Measurements from ENCODE around the gene SNRPB. TPM values are rescaled to one million over a fixed set of nuclear protein-coding genes. Genes with fewer than 3 reads are reported as not detected.

The SNRPB gene
- total and polyA plus RNA-seq, 2 experiments from 2014 or later, result 784 to 785 TPM

GRCh38 chr20:2485661-2486060 is 15.1 kb upstream of the SNRPB start (continued):
- no peak for TF ChIP-seq ZNF462 (CRISPR knock-in tag; IDR thresholded peaks at IDR 0.05)
- TF ChIP-seq EZH2phosphoT487 (IDR thresholded peaks at IDR 0.05; ENCODE audit: unreplicated experiment), result no peak
- TF ChIP-seq NANOG (IDR thresholded peaks at IDR 0.05; ENCODE audit: borderline replicate concordance), result no peak
- no peak for TF ChIP-seq REST (IDR thresholded peaks at IDR 0.05; ENCODE audit: unreplicated experiment)
- TF ChIP-seq ETS1 (IDR thresholded peaks at IDR 0.05), result no peak
- TF ChIP-seq EZH2 (IDR thresholded peaks at IDR 0.05; ENCODE audit: low read depth, unreplicated experiment), result no peak
- no peak for TF ChIP-seq POLR2AphosphoS5 (IDR thresholded peaks at IDR 0.05; ENCODE audit: low read depth)
